Right lobe of liver (tissue), 4 donors: Measurements from ENCODE around the gene PEAK1.

ENCODE experiments used
- CTCF ChIP-seq, 4 donors: fragments of 200-600 bp in 3 of 4; fragments of 450-650 bp in 1 of 4; IDR thresholded peaks; one replicate each; pipeline versions ENCODE4 v1.5.1 to v1.8.0; 2016 to 2022; ENCODE audit warnings: antibody characterized with exemption in 4 of 4, mild to moderate bottlenecking in 2 of 4
- POLR2A ChIP-seq: fragments of 450-650 bp; IDR thresholded peaks from one replicate; pipeline ENCODE4 v1.6.1; 2017; ENCODE audit warnings: antibody characterized with exemption, mild to moderate bottlenecking
- donor health status: DM: no; HTN: no; CAD: no.
- donor health status: DM: no; HTN: no; CAD: no.
- donor health status: DM: no; HTN: yes; CAD: no.

GRCh38 chr15:77064063-77064462, 355.8 kb downstream of the PEAK1 start:
- TF ChIP-seq CTCF (IDR thresholded peaks at IDR 0.05) = no peak
- no peak for TF ChIP-seq POLR2A
